ENCODE data around the gene CKMT1B. TPM values are rescaled to one million over a fixed set of nuclear protein-coding genes. Genes with fewer than 3 reads are reported as not detected.
"Not testable (repeated sequence)": the region's sequence is repeated elsewhere in the genome, so short reads cannot be mapped to it uniquely, and the experiment has no call there.

Gene CKMT1B
- total and polyA plus RNA-seq, 10 of the 15 experiments (the other 5 are each of a cell fraction or from before 2014, with no cell fraction given), result 0.07 to 0.35 (median 0.21) TPM; not detected in 3

DNA sequence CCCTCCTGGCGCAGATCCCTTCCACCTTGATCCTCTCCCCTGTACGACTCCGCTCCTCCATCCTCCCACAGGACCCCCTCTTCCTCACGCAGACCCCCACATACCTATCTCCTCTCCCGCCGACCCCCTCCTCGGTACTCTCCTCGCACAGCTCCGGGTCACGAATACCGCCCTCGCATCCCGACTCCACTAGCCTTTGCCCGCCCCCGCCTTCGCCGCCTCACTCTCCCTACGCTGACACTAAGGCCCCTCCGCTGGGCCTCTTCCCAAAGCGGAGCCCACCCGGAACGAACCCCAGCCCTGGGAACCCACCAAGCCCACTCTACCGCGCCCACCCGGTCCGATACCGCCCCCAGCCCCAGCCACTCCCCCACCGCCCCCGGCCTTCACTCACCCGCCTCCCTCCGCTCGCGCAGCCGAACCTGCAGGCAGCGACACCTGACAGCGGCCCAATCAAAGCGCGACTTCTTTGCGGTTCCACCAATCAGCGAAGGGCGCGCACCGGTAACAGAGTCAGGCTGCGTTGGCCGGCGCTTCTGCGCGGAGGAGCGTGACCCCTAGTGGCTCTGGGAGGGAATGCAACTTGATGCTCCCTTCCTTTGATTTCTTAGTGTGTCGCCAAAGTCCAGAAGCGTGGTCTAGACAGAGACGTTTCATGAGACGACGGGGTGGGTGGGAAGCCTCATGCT lies 3.9 kb upstream of the CKMT1B start, which contains the start of gene PPIP5K1:
Gene PPIP5K1, minus strand, starts transcription at position 431 of the 689 bp plus-strand sequence. CDS start 5,704 bp downstream, outside the sequence.
- BruUV-seq (replicated peaks); DNase-seq (ENCODE audit: low read depth, low spot score); H3K27ac ChIP-seq (ENCODE audit: control insufficient read depth, insufficient read depth); H4K20me1 ChIP-seq (ENCODE audit: control insufficient read depth, insufficient read depth); H3K9ac ChIP-seq (ENCODE audit: control insufficient read depth, insufficient read depth, low read length); CTCF ChIA-PET; H3K4me2 ChIP-seq (ENCODE audit: control insufficient read depth, insufficient read depth); in situ Hi-C loops (cut with MboI); POLR2A ChIA-PET; H3K79me2 ChIP-seq (ENCODE audit: control insufficient read depth, insufficient read depth, low read length); H3K36me3 ChIP-seq (ENCODE audit: control insufficient read depth in 2 of 2, insufficient read depth in 2 of 2, low read length in 1 of 2); RAD21 ChIA-PET (ENCODE audit: unreplicated experiment); H3K27me3 ChIP-seq (replicated peaks in 1 of 2; ENCODE audit: control insufficient read depth in 2 of 2, insufficient read depth in 2 of 2, low read length in 1 of 2); intact Hi-C loops (cut with micrococcal nuclease; ENCODE audit: unreplicated experiment); H3K4me3 ChIP-seq; SMC1A ChIA-PET (ENCODE audit: uncharacterized antibody, unreplicated experiment); H2AFZ ChIP-seq (ENCODE audit: control insufficient read depth, low read depth, low read length); H3K4me1 ChIP-seq (ENCODE audit: control insufficient read depth, insufficient read depth, low read length); H3K9me3 ChIP-seq (replicated peaks; ENCODE audit: control insufficient read depth, insufficient read depth, low read length): not testable (repeated sequence)
- FAIRE-seq (peak; percentile 100), ATAC-seq (peak; percentile 100)
- no CpG with 5 or more reads among the region's 54 CpGs for WGBS (ENCODE audit: insufficient coverage, insufficient replicate concordance, low lambda C conversion rate, missing lambda C conversion rate)

DNA sequence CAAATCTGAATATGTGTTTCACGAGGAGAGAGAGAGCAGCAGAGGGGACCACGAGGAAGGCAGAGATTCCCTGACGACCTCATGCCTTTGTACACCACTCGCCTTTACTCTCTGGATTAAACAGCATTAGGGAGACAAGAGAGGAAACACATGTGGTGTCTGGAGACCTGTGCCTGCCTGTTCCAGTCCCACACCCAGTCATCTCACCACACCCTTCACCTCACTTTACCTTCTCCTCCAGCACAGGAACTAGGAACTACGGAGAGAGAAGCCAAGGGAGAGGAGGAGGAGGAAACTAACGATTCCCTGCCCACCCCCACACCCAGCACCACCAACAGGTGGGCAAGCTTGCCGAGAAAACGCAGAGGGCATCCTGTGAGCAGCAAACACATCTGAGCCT lies 986 bp upstream of the CKMT1B start:
- ATAC-seq; H3K4me3 ChIP-seq; H3K4me2 ChIP-seq (ENCODE audit: control insufficient read depth, insufficient read depth); H3K79me2 ChIP-seq (ENCODE audit: control insufficient read depth, insufficient read depth, low read length); H4K20me1 ChIP-seq (ENCODE audit: control insufficient read depth, insufficient read depth); intact Hi-C loops (cut with micrococcal nuclease; ENCODE audit: unreplicated experiment); FAIRE-seq; H2AFZ ChIP-seq (ENCODE audit: control insufficient read depth, low read depth, low read length); SMC1A ChIA-PET (ENCODE audit: uncharacterized antibody, unreplicated experiment); DNase-seq (ENCODE audit: low read depth, low spot score); in situ Hi-C loops (cut with MboI); POLR2A ChIA-PET; H3K9ac ChIP-seq (ENCODE audit: control insufficient read depth, insufficient read depth, low read length); H3K27me3 ChIP-seq (replicated peaks in 1 of 2; ENCODE audit: control insufficient read depth in 2 of 2, insufficient read depth in 2 of 2, low read length in 1 of 2); H3K36me3 ChIP-seq (ENCODE audit: control insufficient read depth in 2 of 2, insufficient read depth in 2 of 2, low read length in 1 of 2); H3K9me3 ChIP-seq (replicated peaks; ENCODE audit: control insufficient read depth, insufficient read depth, low read length); H3K4me1 ChIP-seq (ENCODE audit: control insufficient read depth, insufficient read depth, low read length); RAD21 ChIA-PET (ENCODE audit: unreplicated experiment); CTCF ChIA-PET; H3K27ac ChIP-seq (ENCODE audit: control insufficient read depth, insufficient read depth); BruUV-seq (replicated peaks): not testable (repeated sequence)
- 10% methylated on average over 4 of the region's 8 CpGs for WGBS (ENCODE audit: insufficient coverage, insufficient replicate concordance, low lambda C conversion rate, missing lambda C conversion rate)

DNA sequence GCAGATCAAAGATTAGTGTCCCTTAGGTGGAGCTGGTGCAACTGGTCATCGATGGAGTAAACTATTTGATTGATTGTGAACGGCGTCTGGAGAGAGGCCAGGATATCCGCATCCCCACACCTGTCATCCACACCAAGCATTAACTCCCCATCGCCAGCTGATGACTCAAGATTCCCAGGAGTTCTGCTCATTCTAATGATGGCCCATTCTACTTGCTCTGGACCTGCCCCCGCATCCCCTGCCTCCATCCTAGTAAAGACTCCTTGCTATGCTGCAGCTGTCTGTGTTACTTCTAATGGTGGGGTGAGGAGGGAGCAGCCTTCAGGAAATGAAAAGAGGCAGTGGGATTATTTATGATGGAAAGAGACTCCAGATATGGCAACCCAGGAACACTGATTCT lies 5.3 kb downstream of the CKMT1B start:
- H3K9ac ChIP-seq (ENCODE audit: control insufficient read depth, insufficient read depth, low read length); H3K4me2 ChIP-seq (ENCODE audit: control insufficient read depth, insufficient read depth); RAD21 ChIA-PET (ENCODE audit: unreplicated experiment); H3K36me3 ChIP-seq (ENCODE audit: control insufficient read depth in 2 of 2, insufficient read depth in 2 of 2, low read length in 1 of 2); H3K27me3 ChIP-seq (replicated peaks in 1 of 2; ENCODE audit: control insufficient read depth in 2 of 2, insufficient read depth in 2 of 2, low read length in 1 of 2); CTCF ChIA-PET; H3K4me1 ChIP-seq (ENCODE audit: control insufficient read depth, insufficient read depth, low read length); H3K4me3 ChIP-seq; H4K20me1 ChIP-seq (ENCODE audit: control insufficient read depth, insufficient read depth); FAIRE-seq; BruUV-seq (replicated peaks); POLR2A ChIA-PET; intact Hi-C loops (cut with micrococcal nuclease; ENCODE audit: unreplicated experiment); H2AFZ ChIP-seq (ENCODE audit: control insufficient read depth, low read depth, low read length); SMC1A ChIA-PET (ENCODE audit: uncharacterized antibody, unreplicated experiment); H3K79me2 ChIP-seq (ENCODE audit: control insufficient read depth, insufficient read depth, low read length); ATAC-seq; DNase-seq (ENCODE audit: low read depth, low spot score); H3K9me3 ChIP-seq (replicated peaks; ENCODE audit: control insufficient read depth, insufficient read depth, low read length); H3K27ac ChIP-seq (ENCODE audit: control insufficient read depth, insufficient read depth); in situ Hi-C loops (cut with MboI): not testable (repeated sequence)
- WGBS (ENCODE audit: insufficient coverage, insufficient replicate concordance, low lambda C conversion rate, missing lambda C conversion rate), result 41% methylated on average over 6 of the region's 6 CpGs

DNA sequence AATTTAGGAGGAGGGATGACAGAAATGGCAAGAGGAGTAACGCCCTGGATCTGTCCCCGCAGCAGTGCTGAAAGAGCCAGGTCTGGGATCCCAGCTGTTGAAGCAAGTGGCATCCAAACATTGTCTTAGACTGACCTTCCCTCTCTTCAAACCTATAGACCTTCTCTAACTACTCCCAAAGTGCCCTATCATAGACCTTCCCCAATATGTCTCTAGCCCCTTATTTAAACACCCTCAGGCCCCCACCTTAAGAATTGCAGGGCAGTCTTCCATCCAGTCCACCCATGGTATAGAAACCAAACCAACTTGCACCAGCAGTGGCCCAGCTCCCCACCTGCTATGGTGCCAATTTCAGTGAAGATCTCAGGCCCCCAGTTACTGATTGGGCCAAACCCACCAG lies 6.4 kb downstream of the CKMT1B start:
- H3K4me2 ChIP-seq (ENCODE audit: control insufficient read depth, insufficient read depth); H3K79me2 ChIP-seq (ENCODE audit: control insufficient read depth, insufficient read depth, low read length); ATAC-seq; H3K4me3 ChIP-seq; H3K9ac ChIP-seq (ENCODE audit: control insufficient read depth, insufficient read depth, low read length); H2AFZ ChIP-seq (ENCODE audit: control insufficient read depth, low read depth, low read length); BruUV-seq (replicated peaks); SMC1A ChIA-PET (ENCODE audit: uncharacterized antibody, unreplicated experiment); FAIRE-seq; RAD21 ChIA-PET (ENCODE audit: unreplicated experiment); H3K4me1 ChIP-seq (ENCODE audit: control insufficient read depth, insufficient read depth, low read length); H3K9me3 ChIP-seq (replicated peaks; ENCODE audit: control insufficient read depth, insufficient read depth, low read length); intact Hi-C loops (cut with micrococcal nuclease; ENCODE audit: unreplicated experiment); H3K27ac ChIP-seq (ENCODE audit: control insufficient read depth, insufficient read depth); H4K20me1 ChIP-seq (ENCODE audit: control insufficient read depth, insufficient read depth); POLR2A ChIA-PET; CTCF ChIA-PET; H3K36me3 ChIP-seq (ENCODE audit: control insufficient read depth in 2 of 2, insufficient read depth in 2 of 2, low read length in 1 of 2); DNase-seq (ENCODE audit: low read depth, low spot score); H3K27me3 ChIP-seq (replicated peaks in 1 of 2; ENCODE audit: control insufficient read depth in 2 of 2, insufficient read depth in 2 of 2, low read length in 1 of 2): not testable (repeated sequence)
- in situ Hi-C loops (cut with MboI), result loop anchor here (10.0 kb wide), 1 partner anchor 65 kb away; no protein-coding TSS in a partner anchor
- WGBS (ENCODE audit: insufficient coverage, insufficient replicate concordance, low lambda C conversion rate, missing lambda C conversion rate), result no CpG with 5 or more reads among the region's 2 CpGs
